ENCODE measurements around the gene HCAR1.
A peak's percentile ranks its signal among the peaks of the same experiment; 100 is the strongest.
"Not testable (repeated sequence)": the region's sequence is repeated elsewhere in the genome, so short reads cannot be mapped to it uniquely, and the experiment has no call there.

The HCAR1 gene, protein sequence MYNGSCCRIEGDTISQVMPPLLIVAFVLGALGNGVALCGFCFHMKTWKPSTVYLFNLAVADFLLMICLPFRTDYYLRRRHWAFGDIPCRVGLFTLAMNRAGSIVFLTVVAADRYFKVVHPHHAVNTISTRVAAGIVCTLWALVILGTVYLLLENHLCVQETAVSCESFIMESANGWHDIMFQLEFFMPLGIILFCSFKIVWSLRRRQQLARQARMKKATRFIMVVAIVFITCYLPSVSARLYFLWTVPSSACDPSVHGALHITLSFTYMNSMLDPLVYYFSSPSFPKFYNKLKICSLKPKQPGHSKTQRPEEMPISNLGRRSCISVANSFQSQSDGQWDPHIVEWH

DNA sequence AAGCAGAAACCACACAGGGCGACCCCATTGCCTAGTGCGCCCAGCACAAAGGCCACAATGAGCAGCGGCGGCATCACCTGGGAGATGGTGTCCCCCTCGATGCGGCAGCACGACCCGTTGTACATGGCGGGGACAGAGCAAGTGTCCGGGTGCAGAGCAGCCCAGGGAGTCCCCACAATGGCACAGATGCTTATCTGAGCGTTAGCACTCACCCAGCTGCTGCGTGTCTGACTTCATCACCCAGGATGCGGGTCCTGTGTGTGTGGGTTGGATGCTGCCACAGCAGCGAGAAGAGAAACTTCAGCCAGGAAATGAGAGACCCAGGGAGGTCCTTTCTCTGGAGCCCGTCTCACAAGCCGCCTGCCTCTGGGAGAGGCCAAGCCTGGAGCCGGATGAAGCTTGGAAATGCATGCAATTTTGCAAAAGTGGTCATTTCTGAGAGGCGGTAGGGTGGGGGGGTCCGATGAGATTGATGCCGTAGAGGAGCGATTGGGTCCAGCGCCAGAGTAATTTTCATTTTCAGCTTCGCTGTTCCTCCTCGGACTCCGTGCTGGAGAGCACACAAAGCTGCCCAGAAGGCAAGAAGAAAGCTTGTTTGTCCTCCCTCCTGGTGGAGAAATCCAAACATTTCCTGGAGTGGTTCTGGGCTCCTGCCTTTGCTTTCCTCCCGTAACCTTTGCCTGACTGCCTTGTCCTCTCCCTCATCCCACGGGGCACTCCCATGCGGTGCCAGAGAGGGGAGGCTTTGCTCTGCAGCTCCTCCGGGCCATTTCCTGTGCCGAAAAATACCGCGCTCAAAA lies at the start of gene HCAR1:
Gene HCAR1, minus strand, starts transcription at position 630 of the 800 bp plus-strand sequence. Its CDS starts 505 bp downstream, at position 125.
- peak; percentile 50 to 55 for DNase-seq (ENCODE audit: low read depth in 2 of 2)

DNA sequence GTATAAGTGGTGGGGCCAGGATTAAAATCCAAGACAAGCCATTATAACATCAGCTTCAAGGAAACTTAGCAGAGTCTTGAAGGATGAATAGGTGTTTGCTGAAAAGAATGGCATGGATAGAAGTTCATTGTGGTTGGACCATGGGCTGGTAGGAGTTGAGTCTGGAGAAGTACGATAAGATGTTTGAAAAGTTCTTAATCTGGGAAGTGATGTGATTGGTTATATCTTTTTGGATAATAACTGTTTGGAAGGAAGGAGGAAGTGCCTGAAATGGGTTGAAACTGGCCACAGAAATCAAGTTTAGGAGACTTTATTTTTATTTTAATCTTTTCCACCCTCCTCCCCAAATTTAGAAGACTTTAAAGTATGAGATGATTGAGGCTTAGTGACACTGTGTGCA lies 26.9 kb upstream of the HCAR1 start:
- DNase-seq (ENCODE audit: low read depth in 2 of 2): no peak

DNA sequence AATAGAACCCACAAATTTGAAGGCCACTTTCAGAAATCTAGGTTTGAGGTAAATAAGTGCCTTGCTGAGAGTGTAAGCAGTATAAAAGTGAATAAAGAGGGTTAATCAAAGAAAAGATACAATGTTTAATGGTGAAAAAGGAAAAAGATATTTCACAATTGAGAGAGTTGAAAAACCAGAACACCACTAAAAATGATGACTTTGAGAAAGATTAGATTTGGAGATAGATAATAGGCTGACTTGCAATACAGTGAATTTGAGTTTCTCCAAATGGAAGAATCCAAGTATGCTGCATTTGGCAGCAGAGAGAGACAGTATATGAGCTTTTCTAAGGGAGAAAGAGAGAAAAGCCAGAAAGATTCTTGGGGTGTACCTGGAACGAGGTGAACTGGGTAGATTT lies 24.1 kb upstream of the HCAR1 start:
- no peak for DNase-seq (ENCODE audit: low read depth in 2 of 2)

DNA sequence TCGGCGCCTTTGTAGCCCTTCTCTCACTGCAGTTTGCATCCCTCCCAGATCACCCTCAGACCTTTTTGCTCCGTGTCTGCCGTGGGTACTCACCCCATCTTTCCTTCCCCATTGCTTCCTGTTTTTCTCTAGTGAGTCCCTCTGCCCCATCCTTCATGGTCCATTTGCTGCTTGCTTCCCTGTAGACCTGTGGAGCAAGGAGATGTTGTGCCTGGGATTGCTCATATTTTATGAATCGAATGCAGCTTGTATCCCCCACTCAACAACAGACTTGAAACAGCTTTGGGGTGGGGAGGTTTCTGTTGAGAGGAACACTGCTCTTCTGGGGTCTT lies 22.6 kb upstream of the HCAR1 start:
- DNase-seq (ENCODE audit: low read depth in 2 of 2): no peak

DNA sequence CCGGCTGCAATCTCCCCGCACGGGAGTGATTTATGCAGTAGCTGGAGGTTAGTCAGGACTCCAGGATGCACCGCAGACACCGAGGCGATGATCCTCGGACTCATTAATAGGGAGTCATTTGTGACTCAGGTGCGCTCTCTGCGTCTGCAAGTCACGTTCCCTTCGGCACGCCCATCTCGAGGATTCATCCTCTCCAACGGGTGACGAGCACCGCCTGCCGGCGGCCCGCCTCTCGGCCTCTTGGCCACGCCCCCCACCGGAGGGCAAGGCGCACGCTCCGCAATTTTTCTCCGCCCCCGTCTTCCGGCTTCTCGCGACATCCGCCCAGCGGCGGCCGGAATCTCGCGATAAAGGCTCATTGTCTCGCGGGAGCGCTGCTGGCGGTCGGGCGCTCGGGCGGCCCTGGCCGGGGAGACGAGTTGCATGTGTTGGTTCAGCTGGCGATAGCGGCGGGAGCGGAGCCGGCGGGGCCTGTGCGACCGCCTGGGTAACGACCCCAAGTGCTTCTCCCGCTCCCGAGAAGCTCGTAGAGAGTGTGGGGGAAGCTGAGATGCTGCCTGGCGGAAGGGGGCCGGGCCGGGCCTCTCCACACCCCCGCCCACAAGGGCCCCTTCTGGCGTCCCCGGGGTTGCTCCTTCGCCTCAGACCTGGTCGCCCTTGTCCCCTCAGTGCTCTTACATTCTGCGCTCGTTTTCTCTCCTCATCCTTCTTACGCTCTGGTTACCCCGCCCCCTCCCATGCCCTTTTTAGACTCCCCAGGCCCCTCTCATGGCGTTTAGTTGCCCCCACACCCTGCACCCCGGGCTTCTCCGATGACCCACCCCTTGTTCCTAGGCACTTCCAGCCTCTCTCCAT lies 22.0 kb upstream of the HCAR1 start, which contains the start of gene DENR:
Gene DENR, plus strand, starts transcription at position 361 of the 855 bp plus-strand sequence. CDS start 878 bp downstream, outside the sequence.
- DNase-seq (ENCODE audit: low read depth in 2 of 2): peak; percentile 99 to 100

DNA sequence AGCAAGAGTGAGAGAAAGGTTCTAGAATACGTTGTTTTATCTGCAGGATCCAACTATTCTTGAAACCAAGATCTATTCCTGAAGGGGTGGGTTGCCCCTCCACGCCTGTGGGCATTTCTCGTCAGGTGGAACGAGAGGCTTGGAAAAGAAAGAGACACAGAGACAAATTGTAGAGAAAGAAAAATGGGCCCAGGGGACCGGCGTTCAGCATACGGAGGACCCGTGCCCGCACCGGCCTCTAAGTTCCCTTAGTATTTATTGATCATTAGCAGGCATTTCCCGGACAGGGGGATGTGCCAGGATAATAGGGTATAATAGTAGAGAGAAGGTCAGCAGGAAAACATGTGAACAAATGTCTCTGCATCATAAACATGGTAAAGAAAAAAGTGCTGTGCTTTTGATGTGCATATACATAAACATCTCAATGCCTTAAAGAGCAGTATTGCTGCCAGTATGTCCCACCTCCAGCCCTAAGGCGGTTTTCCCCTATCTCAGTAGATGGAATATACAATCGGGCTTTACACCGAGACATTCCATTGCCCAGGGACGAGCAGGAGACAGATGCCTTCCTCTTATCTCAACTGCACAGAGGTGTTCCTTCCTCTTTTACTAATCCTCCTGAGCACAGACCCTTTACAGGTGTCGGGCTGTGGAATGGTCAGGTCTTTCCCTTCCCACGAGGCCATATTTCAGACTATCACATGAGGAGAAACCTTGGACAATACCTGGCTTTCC lies 20.3 kb upstream of the HCAR1 start:
- DNase-seq (ENCODE audit: low read depth in 2 of 2): not testable (repeated sequence)

DNA sequence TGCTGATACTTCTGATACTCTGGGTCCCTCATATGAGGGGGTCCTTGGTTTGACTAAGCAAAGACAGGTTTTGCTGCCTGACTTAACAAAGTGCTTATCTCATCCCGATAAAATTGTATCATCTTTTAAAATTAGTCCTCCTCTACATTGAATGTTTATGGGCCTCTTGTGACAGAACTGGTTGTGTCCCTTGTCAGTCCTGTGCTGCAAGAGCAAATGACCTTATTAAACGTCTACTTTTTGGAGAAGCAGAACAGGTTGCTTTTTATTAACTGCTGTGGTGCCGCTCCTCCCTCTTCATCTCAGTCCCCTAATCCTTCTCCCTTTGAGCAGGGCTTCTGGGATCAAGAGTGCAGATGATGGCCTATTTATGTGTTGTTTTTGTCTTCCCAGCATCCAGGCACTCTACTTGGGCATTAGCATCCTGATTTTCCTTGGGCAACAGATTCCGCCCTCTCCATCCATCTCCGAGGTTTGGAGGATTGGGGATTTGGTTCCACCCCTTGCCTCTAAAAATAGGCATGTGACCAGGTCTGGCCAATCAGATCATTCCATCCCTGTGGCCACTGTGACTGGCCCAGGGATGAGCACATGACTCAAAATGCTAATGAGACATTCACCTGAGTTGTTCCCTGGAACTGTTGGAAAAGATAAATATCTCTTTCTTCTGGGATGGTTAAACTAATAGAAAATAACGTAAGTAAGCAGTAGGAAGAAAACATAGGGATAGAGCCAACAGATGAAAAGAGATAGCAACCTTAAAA lies 19.1 kb upstream of the HCAR1 start:
- DNase-seq (ENCODE audit: low read depth in 2 of 2): no peak

DNA sequence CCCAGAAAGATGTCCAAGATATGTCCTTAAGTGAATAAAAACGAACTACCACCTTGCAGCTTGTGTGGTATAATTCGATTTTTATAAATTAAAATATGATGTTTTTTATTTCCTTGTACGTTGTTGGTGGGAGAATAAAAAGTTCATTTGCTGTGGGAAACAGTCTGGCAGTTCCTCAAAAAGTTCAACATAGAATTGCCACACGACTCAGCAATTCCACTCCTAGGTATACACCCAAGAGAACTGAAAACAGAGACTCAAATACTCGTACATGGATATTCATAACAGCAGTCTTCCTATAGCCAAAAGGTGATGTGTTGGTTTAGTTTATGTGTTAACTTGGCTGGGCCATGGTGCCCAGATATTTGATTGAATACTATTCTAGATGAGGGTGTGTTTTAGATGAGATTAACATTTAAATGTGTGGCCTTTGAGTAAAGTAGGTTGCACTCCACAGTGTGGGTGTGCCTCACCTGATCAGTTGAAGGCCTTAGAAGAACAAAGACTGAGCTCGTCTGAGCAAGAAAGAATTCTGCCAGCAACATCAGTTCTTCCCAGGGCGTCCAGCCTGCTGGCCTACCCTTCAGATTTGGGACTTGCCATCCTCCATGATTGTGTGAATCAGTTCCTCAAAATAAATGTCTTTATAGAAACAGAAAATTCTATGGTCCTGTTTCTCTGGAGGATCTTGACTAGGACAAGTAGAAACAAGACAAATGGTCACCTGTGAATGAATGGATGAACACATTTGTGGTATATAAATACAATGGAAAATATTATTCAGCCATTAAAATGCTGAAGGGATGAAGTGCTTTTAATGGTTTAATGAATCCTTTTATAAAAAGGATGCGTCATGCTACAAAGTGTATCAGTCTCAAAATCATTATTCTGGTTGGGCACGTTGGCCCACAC lies 16.8 kb upstream of the HCAR1 start:
- DNase-seq (ENCODE audit: low read depth in 2 of 2): no peak

DNA sequence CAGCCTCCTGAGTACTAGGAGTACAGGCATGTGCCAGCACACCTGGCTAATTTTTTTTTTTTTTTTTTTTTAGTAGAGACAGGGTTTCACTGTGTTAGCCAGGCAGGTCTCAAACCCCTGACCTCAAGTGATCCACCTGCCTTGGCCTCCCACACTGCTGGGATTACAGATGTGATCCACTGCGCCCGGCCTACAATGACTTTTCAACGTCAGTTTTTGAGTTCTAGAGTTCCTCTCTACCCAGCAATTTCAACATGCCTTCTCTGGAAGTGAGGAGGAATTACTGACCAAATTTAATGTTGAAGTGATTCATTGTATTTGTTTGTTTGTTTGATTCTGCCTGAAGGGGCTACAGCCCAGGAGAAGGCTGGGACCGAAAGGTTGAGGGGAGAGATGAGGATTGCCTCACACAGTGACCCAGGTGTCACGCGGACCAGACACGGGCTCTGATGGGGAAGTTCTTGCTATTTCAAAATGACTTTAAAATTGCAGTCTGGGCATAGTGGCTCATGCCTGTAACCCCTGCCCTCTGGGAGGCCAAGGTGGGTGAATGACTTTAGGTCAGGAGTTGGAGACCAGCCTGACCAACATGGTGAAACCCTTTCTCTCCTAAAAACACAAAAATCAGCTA lies 13.4 kb upstream of the HCAR1 start:
- no peak for DNase-seq (ENCODE audit: low read depth in 2 of 2)

DNA sequence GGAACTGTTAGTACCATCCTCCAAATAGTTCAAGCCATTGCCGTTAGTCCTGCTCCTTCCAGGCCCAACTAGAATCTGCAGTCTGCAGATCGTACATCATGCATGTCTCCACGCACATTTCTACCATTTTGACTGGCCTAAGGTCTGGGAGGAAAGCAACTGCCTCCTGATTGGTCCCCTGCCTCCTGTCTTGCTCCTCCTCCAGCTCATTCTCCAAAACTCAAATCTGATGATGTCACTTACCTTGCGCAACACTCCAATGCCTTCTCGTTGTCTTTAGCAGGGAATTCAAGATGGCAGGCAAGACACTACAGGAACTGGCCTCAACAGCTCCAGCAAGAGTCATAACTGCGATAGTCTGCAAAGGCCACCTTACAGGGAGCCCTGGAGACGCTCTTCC lies 9.7 kb upstream of the HCAR1 start:
- DNase-seq (ENCODE audit: low read depth in 2 of 2): no peak

DNA sequence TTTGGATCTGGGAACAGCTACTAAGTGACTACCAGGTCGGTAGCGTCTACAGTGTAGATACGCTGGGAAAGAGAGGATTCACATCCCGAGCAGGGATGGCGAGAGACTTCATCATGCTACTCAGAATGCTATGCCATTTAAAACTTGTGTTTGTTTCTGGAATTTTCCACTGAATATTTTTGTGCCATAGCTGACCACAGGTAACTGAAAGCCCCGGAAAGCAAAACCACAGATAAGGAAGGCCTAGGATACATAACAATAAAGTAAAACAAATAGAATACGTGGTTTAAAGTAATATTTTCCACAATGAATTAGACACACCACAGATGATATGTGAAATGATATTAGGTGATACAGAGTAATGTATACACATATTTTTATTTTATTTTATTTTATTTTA lies 7.9 kb upstream of the HCAR1 start:
- no peak for DNase-seq (ENCODE audit: low read depth in 2 of 2)

DNA sequence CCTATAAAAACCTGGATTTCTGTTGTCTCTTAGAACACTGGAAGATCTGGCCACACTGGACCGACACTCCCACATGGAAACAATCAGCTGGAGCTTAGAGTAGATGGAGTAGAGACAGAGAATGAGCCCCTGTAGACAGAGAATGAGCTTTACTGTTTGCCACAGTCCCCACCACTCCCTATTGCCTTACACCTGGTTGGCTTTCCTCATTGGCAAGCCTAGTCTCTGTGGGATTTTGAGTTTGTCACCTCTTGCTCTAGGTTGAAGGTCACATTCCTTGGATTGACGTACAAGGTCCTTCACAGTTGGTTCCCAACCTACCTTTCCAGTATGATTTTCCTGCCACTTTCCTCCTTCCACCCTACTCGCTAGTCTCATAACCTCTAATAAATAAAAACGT lies 2.0 kb upstream of the HCAR1 start:
- DNase-seq (ENCODE audit: low read depth in 2 of 2): no peak

DNA sequence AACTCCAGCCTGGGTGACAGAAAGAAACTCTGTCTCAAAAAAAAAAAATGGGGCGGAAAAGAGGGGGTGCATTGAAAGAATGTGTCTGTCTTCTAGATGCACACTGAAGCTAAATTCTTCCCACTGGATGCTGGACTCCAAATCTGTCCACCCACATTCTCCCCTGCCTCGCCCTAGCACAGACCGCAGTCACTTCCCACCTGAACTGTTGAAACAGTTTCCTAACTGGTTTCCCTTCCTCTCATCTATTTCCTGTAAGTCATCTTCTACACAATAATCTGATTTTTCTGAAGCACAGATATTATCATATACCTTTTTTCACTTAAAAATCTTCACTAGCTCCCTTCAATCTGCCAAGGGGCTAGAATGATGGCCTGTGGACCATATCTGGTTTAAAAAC lies 1.5 kb upstream of the HCAR1 start:
- no peak for DNase-seq (ENCODE audit: low read depth in 2 of 2)

DNA sequence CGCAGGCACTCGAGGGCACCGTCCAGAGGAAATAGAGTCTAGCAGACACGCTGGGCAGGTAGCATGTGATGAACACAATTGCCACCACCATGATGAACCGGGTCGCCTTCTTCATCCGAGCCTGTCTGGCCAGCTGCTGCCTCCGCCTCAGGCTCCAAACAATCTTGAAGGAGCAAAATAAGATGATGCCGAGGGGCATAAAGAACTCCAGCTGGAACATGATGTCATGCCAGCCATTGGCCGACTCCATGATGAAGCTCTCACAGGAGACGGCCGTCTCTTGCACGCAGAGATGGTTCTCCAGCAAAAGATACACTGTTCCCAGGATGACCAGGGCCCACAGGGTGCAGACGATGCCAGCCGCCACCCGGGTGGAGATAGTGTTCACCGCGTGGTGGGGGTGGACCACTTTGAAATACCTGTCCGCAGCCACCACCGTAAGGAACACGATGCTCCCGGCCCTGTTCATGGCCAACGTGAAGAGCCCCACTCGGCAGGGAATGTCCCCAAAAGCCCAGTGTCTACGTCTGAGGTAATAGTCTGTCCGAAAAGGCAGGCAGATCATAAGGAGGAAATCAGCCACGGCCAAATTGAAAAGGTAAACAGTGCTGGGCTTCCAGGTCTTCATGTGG lies 945 bp downstream of the HCAR1 start:
- no peak for DNase-seq (ENCODE audit: low read depth in 2 of 2)

DNA sequence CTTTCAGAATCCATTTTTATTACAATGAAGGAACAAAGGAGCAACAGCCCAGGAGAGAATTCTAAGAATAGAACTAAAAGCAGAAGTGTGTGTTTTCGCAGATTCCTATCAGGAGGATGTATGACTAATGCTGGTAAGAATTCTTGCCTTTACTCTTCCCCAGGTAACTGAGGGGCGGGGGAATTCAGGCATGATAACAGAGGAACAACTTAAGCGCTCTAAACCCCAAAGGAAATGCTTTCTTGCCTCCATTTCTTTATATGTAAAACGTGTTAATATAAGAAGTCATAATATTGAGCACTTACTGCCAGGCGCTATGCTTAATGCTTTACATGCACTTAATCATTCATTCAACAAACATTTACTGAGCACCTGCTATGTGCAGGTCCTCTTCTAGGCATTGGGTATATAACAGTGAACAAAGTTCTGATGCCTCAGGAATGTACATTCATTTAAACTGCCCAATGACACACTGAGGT lies 4.5 kb downstream of the HCAR1 start:
- DNase-seq (ENCODE audit: low read depth in 2 of 2): peak in 1 of 2 donors; percentile 28

DNA sequence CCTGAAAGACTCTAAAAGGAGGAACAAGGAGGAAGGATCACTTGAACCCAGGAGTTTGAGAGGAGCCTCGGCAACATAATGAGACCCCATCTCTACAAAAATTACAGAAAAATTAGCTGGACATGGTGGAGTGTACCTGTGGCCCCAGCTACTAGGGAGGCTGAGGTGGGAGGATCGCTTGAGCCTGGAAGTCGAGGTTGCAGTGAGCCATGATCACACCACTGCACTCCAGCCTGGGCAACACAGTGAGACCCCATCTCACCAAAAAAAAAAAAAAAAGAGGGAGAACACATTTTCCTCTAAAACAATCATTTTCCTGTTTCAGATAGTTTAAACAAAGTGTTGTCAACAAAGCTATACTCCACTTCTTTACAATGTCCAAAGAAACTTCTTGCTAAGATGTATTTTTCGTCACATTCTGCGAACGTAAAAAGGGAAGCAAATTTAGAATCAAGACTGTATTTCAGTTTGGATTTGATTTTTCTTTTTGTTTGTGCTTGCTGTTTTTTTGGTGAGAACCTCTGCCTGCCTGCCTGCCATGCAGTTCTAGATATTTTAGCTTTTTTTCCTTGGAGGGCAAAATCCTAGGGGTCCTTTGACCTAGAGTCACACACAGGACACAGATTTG lies 5.1 kb downstream of the HCAR1 start:
- DNase-seq (ENCODE audit: low read depth in 2 of 2): no peak

DNA sequence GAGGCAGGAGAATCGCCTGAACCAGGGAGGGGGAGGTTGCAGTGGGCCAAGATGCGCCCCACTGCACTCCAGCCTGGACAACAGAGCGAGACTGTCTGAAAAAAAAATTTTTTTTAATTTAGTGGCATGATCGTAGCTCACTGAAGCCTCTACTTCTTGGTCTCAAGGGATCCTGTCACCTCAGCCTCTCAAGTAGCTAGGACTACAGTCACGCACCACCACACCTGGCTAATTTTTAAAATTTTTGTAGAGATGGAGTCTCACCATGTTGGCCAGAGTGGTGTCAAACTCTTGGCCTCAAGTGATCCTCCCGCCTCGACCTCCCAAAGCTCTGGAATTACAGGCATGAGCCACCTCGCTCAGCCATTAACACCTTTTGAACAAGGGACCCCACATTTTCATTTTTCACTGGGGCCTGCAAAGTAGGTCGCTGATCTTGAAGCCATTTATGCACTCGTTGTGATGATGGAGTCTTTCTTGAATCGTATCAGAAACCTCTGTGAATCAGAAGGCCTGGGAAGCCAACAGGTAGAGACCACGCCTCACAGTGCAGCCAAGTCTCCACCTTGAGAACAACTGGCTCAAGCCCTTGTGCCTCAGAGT lies 5.9 kb downstream of the HCAR1 start:
- DNase-seq (ENCODE audit: low read depth in 2 of 2): no peak

DNA sequence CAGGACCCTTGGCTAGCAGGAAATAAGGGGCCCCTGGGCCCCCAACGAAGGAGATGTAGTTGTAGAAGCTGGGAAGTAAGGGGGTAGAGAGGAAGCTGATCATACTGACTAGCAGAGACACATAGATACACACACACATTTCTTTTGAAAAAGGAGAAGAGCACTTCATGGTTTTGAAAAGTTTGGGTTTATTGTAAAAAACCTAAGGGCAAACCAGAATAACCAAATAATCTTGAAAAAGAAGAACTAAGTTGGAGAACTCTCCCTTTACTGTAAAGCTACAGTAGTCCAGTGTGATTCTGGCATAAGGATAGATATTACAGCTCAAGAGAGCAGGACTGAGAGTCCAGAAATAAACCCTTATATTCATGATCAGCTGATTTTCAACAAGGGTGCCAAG lies 8.3 kb downstream of the HCAR1 start:
- DNase-seq (ENCODE audit: low read depth in 2 of 2): no peak

All from stimulated activated CD4-positive, alpha-beta T cell treated with anti-CD3 and anti-CD28 coated beads, Interleukin-4, amount 100 ng/mL, for 48 hours (primary cell).